CD14-positive monocyte (primary cell): Measurements from ENCODE around the gene MIAT. TPM values are rescaled to one million over a fixed set of nuclear protein-coding genes. Genes with fewer than 3 reads are reported as not detected.

Experiments used
- DNase-seq, 3 donors: peaks; one replicate each; pipeline ENCODE4 v3.0.0-alpha.2; 2011 to 2022
- H2AFZ ChIP-seq: 2 replicates; pipeline ENCODE4 v1.6.0; 2012; ENCODE audit warnings: mild to moderate bottlenecking, low read depth, low read length, inconsistent platforms; ENCODE audit not compliant: insufficient read depth, poor library complexity, severe bottlenecking
- H3K27ac ChIP-seq, 2 donors: 1 replicate in 1 of 2; 2 replicates in 1 of 2; pipeline ENCODE4 v1.5.1; 2012 to 2013; ENCODE audit warnings: low read length in 2 of 2, control low read depth in 1 of 2, inconsistent platforms in 1 of 2, low read depth in 1 of 2, mild to moderate bottlenecking in 1 of 2
- H3K27me3 ChIP-seq, 2 donors: one replicate each; pipeline versions ENCODE4 v1.6.0 to v1.6.1; 2011 to 2013; ENCODE audit warnings: low read length in 2 of 2; ENCODE audit not compliant: control insufficient read depth in 2 of 2, insufficient read depth in 2 of 2
- H3K36me3 ChIP-seq, 2 donors: replicated peaks in 1 of 2; 1 replicate in 1 of 2; 2 replicates in 1 of 2; pipeline versions ENCODE4 v1.5.1 to v1.6.1; 2012 to 2013; ENCODE audit warnings: low read length in 2 of 2, control low read depth in 1 of 2, inconsistent platforms in 1 of 2, mild to moderate bottlenecking in 1 of 2; ENCODE audit not compliant: insufficient read depth in 2 of 2, control insufficient read depth in 1 of 2
- H3K4me1 ChIP-seq, 2 donors: 1 replicate in 1 of 2; 2 replicates in 1 of 2; pipeline versions ENCODE4 v1.5.1 to v1.6.1; 2012 to 2013; ENCODE audit warnings: low read length in 2 of 2, control low read depth in 1 of 2, inconsistent platforms in 1 of 2, mild to moderate bottlenecking in 1 of 2, moderate library complexity in 1 of 2; ENCODE audit not compliant: insufficient read depth in 2 of 2, control insufficient read depth in 1 of 2
- H3K4me2 ChIP-seq: replicated peaks from 2 replicates; pipeline ENCODE3; 2012; ENCODE audit warnings: low read length, moderate library complexity, mild to moderate bottlenecking; ENCODE audit not compliant: poor library complexity, severe bottlenecking; ENCODE audit errors: extremely low read depth
- H3K4me3 ChIP-seq, 3 experiments: fragments of 200-600 bp in 1 of 3; sonication (generic) in 1 of 3; replicated peaks in 1 of 3; 1 replicate in 2 of 3; 2 replicates in 1 of 3; pipeline ENCODE4 v1.5.1; 2011 to 2013; ENCODE audit warnings: low read length in 3 of 3, mild to moderate bottlenecking in 3 of 3, control low read depth in 2 of 3, low read depth in 2 of 3, inconsistent platforms in 1 of 3, moderate library complexity in 1 of 3
- H3K79me2 ChIP-seq: 2 replicates; pipeline ENCODE4 v1.6.0; 2012; ENCODE audit warnings: mild to moderate bottlenecking, control low read depth, inconsistent platforms, low read length, moderate library complexity; ENCODE audit not compliant: insufficient read depth
- H3K9ac ChIP-seq: 2 replicates; pipeline ENCODE4 v1.6.0; 2017; ENCODE audit warnings: low read length, mild to moderate bottlenecking; ENCODE audit not compliant: insufficient read depth, poor library complexity, severe bottlenecking
- H3K9me3 ChIP-seq, 2 donors: replicated peaks in 1 of 2; 1 replicate in 1 of 2; 2 replicates in 1 of 2; pipeline versions ENCODE4 v1.5.1 to v1.6.1; 2012 to 2013; ENCODE audit warnings: low read length in 2 of 2, control low read depth in 1 of 2; ENCODE audit not compliant: control insufficient read depth in 1 of 2, insufficient read depth in 1 of 2
- H4K20me1 ChIP-seq: 2 replicates; pipeline ENCODE4 v1.6.0; 2012; ENCODE audit warnings: mild to moderate bottlenecking, low read length, control low read depth, moderate library complexity; ENCODE audit not compliant: insufficient read depth
- H3K27ac Mint-ChIP-seq, 7 donors: one replicate each; pipeline ENCODE4 v1.8.0; 2020; ENCODE audit warnings: mild to moderate bottlenecking in 7 of 7, mixed read lengths in 7 of 7, moderate library complexity in 6 of 7, inconsistent platforms in 2 of 7
- H3K27me3 Mint-ChIP-seq, 3 donors: one replicate each; pipeline ENCODE4 v1.8.0; 2021 to 2022; ENCODE audit warnings: low read depth in 3 of 3, mild to moderate bottlenecking in 3 of 3, mixed read lengths in 3 of 3, moderate library complexity in 3 of 3, inconsistent platforms in 1 of 3
- H3K36me3 Mint-ChIP-seq, 2 donors: one replicate each; pipeline ENCODE4 v1.8.0; 2020; ENCODE audit warnings: mixed read lengths in 2 of 2, inconsistent platforms in 1 of 2, mild to moderate bottlenecking in 1 of 2
- H3K4me1 Mint-ChIP-seq: one replicate; pipeline ENCODE4 v1.8.0; 2020; ENCODE audit warnings: mild to moderate bottlenecking, mixed read lengths
- H3K4me3 Mint-ChIP-seq, 2 donors: one replicate each; pipeline ENCODE4 v1.8.0; 2020; ENCODE audit warnings: mild to moderate bottlenecking in 2 of 2, mixed read lengths in 2 of 2, moderate library complexity in 1 of 2
- H3K9me3 Mint-ChIP-seq, 7 donors: one replicate each; pipeline ENCODE4 v1.8.0; 2020 to 2022; ENCODE audit warnings: mixed read lengths in 7 of 7, mild to moderate bottlenecking in 6 of 7, moderate library complexity in 6 of 7, inconsistent platforms in 2 of 7
- CTCF ChIP-seq: fragments of 200-600 bp; IDR thresholded peaks from one replicate; pipeline ENCODE4 v1.8.0; 2022; ENCODE audit warnings: antibody characterized with exemption, mild to moderate bottlenecking
- WGBS: methylation state at CpG from one replicate; pipeline ENCODE4 v1.1.5; 2013; ENCODE audit warnings: missing lambda C conversion rate; ENCODE audit not compliant: insufficient coverage; 5-methylcytosine and 5-hydroxymethylcytosine counted together
- intact Hi-C, 2 donors: fragments of 100-400 bp; cut with micrococcal nuclease; formaldehyde crosslinking; loops; one replicate each; pipeline versions ENCODE4 v1.15.0 to v1.15.1; 2023
- polyA plus RNA-seq, 3 donors: library from polyadenylated mRNA; depleted of rRNA in 1 of 3; unstranded in 2 of 3; stranded (reverse) in 1 of 3; fragments of 300-500 nt in 2 of 3; fragments of >200 nt in 1 of 3; fragmentation: Illumina TruSeq in 2 of 3; gene quantifications; 1 replicate in 2 of 3; 2 replicates in 1 of 3; pipeline ENCODE4 v1.2.3, GENCODE V29; 2012 to 2021

The MIAT gene
- polyA plus RNA-seq, 3 donors = 0.02 to 0.17 (median 0.03) TPM

DNA sequence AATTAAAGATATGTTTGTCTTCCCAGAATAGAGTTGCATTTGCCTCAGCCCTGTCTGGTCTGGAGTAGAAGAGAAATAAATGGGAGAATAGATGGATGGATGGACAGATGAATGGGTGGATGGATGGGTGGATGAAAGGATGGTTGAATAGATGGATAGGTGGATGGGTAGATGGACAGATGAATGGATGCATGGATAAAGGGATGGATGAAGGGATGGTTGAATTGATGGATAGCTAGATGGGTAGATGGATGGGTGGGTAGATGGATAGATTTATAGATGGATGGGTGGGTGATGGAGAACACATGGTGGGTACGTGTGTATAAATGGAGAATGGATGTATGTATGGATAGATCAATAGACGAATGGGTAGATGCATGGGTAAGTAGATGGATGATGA, 48.1 kb upstream of the MIAT start:
- Mint-ChIP-seq H3K9me3 (no peaks in the 10 kb centered on the region), H3K27me3 (peaks cover 1 to 5% (median 1%) of the 10 kb centered on the region in 3 donors), H3K4me1 (peaks cover 15% of the 10 kb centered on the region), H3K4me3 (no peak overlapping the region), H3K36me3 (no peaks in the 10 kb centered on the region), H3K27ac (no peak overlapping the region)
- Histone ChIP-seq H3K4me3 (no peak overlapping the region), H2AFZ (no peak overlapping the region), H4K20me1 (no peaks in the 10 kb centered on the region), H3K9ac (no peak overlapping the region), H3K27me3 (no peaks in the 10 kb centered on the region), H3K9me3 (no peaks in the 10 kb centered on the region), H3K4me1 (peaks cover 8 to 11% of the 10 kb centered on the region in 2 donors), H3K4me2 (no peak overlapping the region), H3K27ac (no peak overlapping the region), H3K36me3 (no peaks in the 10 kb centered on the region), H3K79me2 (no peaks in the 10 kb centered on the region)
- intact Hi-C loops = no loop called here
- no peak for TF ChIP-seq CTCF
- no peak for DNase-seq
- 100% methylated on average over 2 of the region's 2 CpGs for WGBS

- Mint-ChIP-seq H3K9me3 (no peaks in the 10 kb centered on the region), H3K4me3 (no peak overlapping the region), H3K27me3 (peaks cover 1 to 5% (median 1%) of the 10 kb centered on the region in 3 donors), H3K27ac (peak overlapping the region in 4 of 7 donors; percentile 12 to 84 (median 38)), H3K36me3 (no peaks in the 10 kb centered on the region), H3K4me1 (peaks cover 14% of the 10 kb centered on the region)
- H3K27ac ChIP-seq = no peak overlapping the region
- H3K4me3 ChIP-seq = no peak overlapping the region
- H3K9me3 ChIP-seq = no peaks in the 10 kb centered on the region
- H3K36me3 ChIP-seq = no peaks in the 10 kb centered on the region
- intact Hi-C loops = no loop called here
- no peaks in the 10 kb centered on the region for H3K27me3 ChIP-seq
- H4K20me1 ChIP-seq = no peaks in the 10 kb centered on the region
- H3K4me1 ChIP-seq = peaks cover 8 to 11% of the 10 kb centered on the region in 2 donors
- H3K4me2 ChIP-seq = no peak overlapping the region
- no peak for TF ChIP-seq CTCF
- H2AFZ ChIP-seq = no peak overlapping the region
- WGBS = 60% methylated on average over 11 of the region's 12 CpGs
- H3K9ac ChIP-seq = no peak overlapping the region
- DNase-seq = peak in 1 of 3 donors; percentile 19
- no peaks in the 10 kb centered on the region for H3K79me2 ChIP-seq
These were observed 47.1 kb upstream of the MIAT start for GRCh38 chr22:26610072-26610958.
